ENCODE results near the gene SYNJ2. TPM values are rescaled to one million over a fixed set of nuclear protein-coding genes. Genes with fewer than 3 reads are reported as not detected.

Gene SYNJ2
- total RNA-seq, 2 donors from 2014 or later, result 28.0 to 32.0 TPM

- Mint-ChIP-seq H3K36me3 (ENCODE audit: low read depth) (peaks cover 95% of the 10 kb centered on the region), H3K27ac (peak overlapping the region; percentile 15), H3K27me3 (no peaks in the 10 kb centered on the region), H3K9me3 (no peaks in the 10 kb centered on the region), H3K4me1 (peaks cover 23% of the 10 kb centered on the region), H3K4me3 (no peak overlapping the region)
- ATAC-seq (replicated peaks), result no peak
Observed at GRCh38 chr6:158071121-158072082, 89.7 kb downstream of the SYNJ2 start.

- H3K27ac Mint-ChIP-seq, result peak overlapping the region; percentile 15
- H3K4me1 Mint-ChIP-seq, result peaks cover 23% of the 10 kb centered on the region
- H3K9me3 Mint-ChIP-seq, result no peaks in the 10 kb centered on the region
- H3K36me3 Mint-ChIP-seq (ENCODE audit: low read depth), result peaks cover 95% of the 10 kb centered on the region
- no peak overlapping the region for H3K4me3 Mint-ChIP-seq
- H3K27me3 Mint-ChIP-seq, result no peaks in the 10 kb centered on the region
- peak; percentile 68 for ATAC-seq (replicated peaks)
Observed at GRCh38 chr6:158072083-158072721, 90.5 kb downstream of the SYNJ2 start.

DNA sequence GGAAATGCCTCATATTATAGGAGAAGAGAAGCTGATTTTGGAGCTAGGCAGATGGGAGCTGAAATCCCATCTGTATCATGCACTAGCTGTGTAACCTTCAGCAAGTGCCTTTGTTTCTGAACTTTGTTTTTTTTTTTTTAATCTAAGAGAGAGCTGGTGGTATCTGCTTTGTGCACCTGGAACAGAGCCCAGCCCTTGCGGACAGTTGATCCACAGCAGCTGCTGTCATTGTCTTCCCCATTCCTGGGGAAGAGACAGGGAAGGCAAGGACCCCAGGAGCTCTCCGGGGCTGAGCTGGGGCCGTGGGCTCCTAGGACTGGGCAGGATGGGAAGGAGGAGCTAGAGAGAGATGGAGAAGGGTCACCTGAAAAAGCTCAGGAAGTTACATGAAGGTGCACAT, 92.1 kb downstream of the SYNJ2 start:
- H3K36me3 Mint-ChIP-seq (ENCODE audit: low read depth), result peaks cover 95% of the 10 kb centered on the region
- no peak overlapping the region for H3K27ac Mint-ChIP-seq
- ATAC-seq (replicated peaks), result no peak
- H3K4me1 Mint-ChIP-seq, result peaks cover 16% of the 10 kb centered on the region
- no peak overlapping the region for H3K4me3 Mint-ChIP-seq
- no peaks in the 10 kb centered on the region for H3K27me3 Mint-ChIP-seq
- H3K9me3 Mint-ChIP-seq, result no peaks in the 10 kb centered on the region

DNA sequence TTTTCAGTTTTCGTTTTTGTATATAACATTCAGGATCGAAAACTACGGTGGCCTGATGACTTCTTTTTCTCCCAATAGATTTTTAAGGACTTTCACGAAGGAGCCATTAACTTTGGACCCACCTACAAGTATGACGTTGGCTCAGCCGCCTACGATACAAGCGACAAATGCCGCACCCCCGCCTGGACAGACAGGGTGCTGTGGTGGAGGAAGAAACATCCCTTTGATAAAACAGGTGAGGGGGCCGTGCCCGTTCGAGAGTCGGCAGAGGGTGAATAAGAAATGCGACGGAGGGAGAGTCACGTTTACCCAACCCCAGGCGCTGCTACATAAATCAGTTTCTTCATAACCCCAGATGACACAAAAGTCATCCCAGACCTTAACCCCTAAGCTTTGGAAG, 94.9 kb downstream of the SYNJ2 start:
- H3K27me3 Mint-ChIP-seq, result no peaks in the 10 kb centered on the region
- H3K9me3 Mint-ChIP-seq, result no peaks in the 10 kb centered on the region
- no peak overlapping the region for H3K27ac Mint-ChIP-seq
- H3K4me3 Mint-ChIP-seq, result no peak overlapping the region
- peaks cover 95% of the 10 kb centered on the region for H3K36me3 Mint-ChIP-seq (ENCODE audit: low read depth)
- ATAC-seq (replicated peaks), result no peak
- peaks cover 5% of the 10 kb centered on the region for H3K4me1 Mint-ChIP-seq

DNA sequence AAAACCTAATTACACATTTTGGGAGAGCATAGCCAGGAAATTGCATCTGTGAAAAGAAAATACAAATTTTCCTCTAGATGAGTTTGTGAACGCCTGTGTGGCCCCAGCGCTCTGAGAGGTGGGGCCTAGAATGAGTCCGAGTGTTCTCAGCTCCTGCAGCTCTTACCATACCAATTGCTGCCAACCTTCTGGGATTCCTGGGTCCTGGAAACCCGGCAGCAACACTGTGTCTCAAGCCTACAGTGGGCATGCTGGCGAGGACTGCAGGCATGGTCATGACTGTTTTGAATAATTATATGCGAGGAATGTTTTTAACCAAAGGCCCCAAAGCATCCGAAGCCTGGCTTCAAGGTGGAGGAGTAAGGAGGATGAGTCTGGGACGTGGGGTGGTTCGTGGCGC, 96.0 kb downstream of the SYNJ2 start:
- ATAC-seq (replicated peaks), result no peak
- Mint-ChIP-seq H3K36me3 (ENCODE audit: low read depth) (peaks cover 95% of the 10 kb centered on the region), H3K9me3 (no peaks in the 10 kb centered on the region), H3K4me3 (no peak overlapping the region), H3K27me3 (no peaks in the 10 kb centered on the region), H3K27ac (no peak overlapping the region), H3K4me1 (no peaks in the 10 kb centered on the region)

GRCh38 chr6:158078320-158078719, 96.7 kb downstream of the SYNJ2 start:
- ATAC-seq (replicated peaks), result no peak
- H3K4me1 Mint-ChIP-seq, result no peaks in the 10 kb centered on the region
- H3K36me3 Mint-ChIP-seq (ENCODE audit: low read depth), result peaks cover 100% of the 10 kb centered on the region
- H3K9me3 Mint-ChIP-seq, result no peaks in the 10 kb centered on the region
- no peak overlapping the region for H3K4me3 Mint-ChIP-seq
- no peaks in the 10 kb centered on the region for H3K27me3 Mint-ChIP-seq
- H3K27ac Mint-ChIP-seq, result no peak overlapping the region

- no peaks in the 10 kb centered on the region for H3K4me1 Mint-ChIP-seq
- peaks cover 100% of the 10 kb centered on the region for H3K36me3 Mint-ChIP-seq (ENCODE audit: low read depth)
- H3K4me3 Mint-ChIP-seq, result no peak overlapping the region
- no peaks in the 10 kb centered on the region for H3K9me3 Mint-ChIP-seq
- no peak for ATAC-seq (replicated peaks)
- no peak overlapping the region for H3K27ac Mint-ChIP-seq
- H3K27me3 Mint-ChIP-seq, result no peaks in the 10 kb centered on the region
Observed at GRCh38 chr6:158080849-158081656, 99.4 kb downstream of the SYNJ2 start.

DNA sequence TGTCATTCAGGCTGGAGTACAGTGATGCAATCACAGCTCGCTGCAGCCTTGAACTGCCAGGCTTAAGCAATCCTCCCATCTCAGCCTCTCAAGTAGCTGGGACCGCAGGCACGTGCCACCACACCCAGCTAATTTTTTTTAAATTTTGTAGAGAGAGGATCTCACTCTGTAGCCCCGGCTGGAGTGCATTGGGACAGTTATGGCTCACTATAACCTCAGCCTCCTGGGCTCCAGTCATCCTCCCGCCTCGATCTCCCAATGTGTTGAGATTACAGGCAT, 99.9 kb downstream of the SYNJ2 start:
- ATAC-seq (replicated peaks), result no peak
- no peak overlapping the region for H3K4me3 Mint-ChIP-seq
- no peaks in the 10 kb centered on the region for H3K9me3 Mint-ChIP-seq
- no peaks in the 10 kb centered on the region for H3K27me3 Mint-ChIP-seq
- H3K36me3 Mint-ChIP-seq (ENCODE audit: low read depth), result peaks cover 100% of the 10 kb centered on the region
- no peak overlapping the region for H3K27ac Mint-ChIP-seq
- no peaks in the 10 kb centered on the region for H3K4me1 Mint-ChIP-seq

GRCh38 chr6:158083455-158084325, 102.0 kb downstream of the SYNJ2 start:
- Mint-ChIP-seq H3K36me3 (ENCODE audit: low read depth) (peaks cover 100% of the 10 kb centered on the region), H3K27ac (no peak overlapping the region), H3K27me3 (no peaks in the 10 kb centered on the region), H3K4me3 (no peak overlapping the region), H3K4me1 (peaks cover under 1% of the 10 kb centered on the region), H3K9me3 (no peaks in the 10 kb centered on the region)
- no peak for ATAC-seq (replicated peaks)

DNA sequence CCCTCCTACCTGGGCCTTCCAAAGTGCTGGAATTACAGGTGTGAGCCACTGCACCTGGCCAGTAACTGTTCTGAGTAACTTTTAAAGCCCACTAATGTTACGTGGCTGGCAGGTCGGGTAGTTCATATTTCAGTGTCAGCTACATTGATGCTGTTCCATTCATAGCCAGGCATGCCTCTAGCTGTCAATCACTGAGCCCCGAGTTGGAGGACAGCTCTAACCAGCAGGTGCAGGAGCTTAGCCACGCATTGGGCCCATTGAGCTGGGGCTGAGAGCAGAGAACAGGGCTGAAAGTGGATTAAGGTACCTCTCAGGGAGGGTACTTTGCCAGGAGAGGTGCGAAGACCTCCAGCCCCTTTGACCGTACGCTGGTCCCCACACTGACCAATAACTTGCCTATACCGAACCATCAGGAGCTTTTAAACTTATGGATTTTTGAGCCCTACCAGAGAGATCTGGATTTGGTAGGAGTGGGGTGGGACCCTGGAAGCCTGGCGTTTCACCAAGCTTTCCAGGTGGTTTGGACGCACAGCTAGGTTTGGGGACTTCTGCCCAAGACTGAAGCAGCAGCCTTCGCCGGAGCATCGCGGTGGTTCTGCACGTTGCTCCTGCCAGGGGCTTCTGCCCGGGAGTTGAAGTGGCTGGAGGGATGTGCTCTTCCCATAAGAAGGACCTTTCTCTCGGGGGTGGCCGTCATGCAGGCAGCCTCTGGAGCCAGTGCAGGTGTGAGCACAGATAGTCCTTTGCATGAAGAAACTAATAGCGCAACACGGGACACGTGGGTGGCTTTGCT, 103.8 kb downstream of the SYNJ2 start:
- Mint-ChIP-seq H3K4me3 (no peak overlapping the region), H3K27me3 (no peaks in the 10 kb centered on the region), H3K4me1 (peaks cover 5% of the 10 kb centered on the region), H3K9me3 (no peaks in the 10 kb centered on the region), H3K27ac (no peak overlapping the region), H3K36me3 (ENCODE audit: low read depth) (peaks cover 100% of the 10 kb centered on the region)
- no peak for ATAC-seq (replicated peaks)

- peak; percentile 31 for ATAC-seq (replicated peaks)
- Mint-ChIP-seq H3K4me1 (peaks cover 5% of the 10 kb centered on the region), H3K27ac (no peak overlapping the region), H3K4me3 (no peak overlapping the region), H3K9me3 (no peaks in the 10 kb centered on the region), H3K27me3 (no peaks in the 10 kb centered on the region), H3K36me3 (ENCODE audit: low read depth) (peaks cover 100% of the 10 kb centered on the region)
Observed at GRCh38 chr6:158086054-158086503, 104.4 kb downstream of the SYNJ2 start.

GRCh38 chr6:158086504-158087223, 105.0 kb downstream of the SYNJ2 start:
- H3K9me3 Mint-ChIP-seq, result no peaks in the 10 kb centered on the region
- H3K4me3 Mint-ChIP-seq, result no peak overlapping the region
- H3K4me1 Mint-ChIP-seq, result peaks cover 5% of the 10 kb centered on the region
- no peaks in the 10 kb centered on the region for H3K27me3 Mint-ChIP-seq
- H3K27ac Mint-ChIP-seq, result no peak overlapping the region
- peaks cover 100% of the 10 kb centered on the region for H3K36me3 Mint-ChIP-seq (ENCODE audit: low read depth)
- no peak for ATAC-seq (replicated peaks)

Measured in activated T-helper 17 cell treated with anti-CD3 and anti-CD28 coated beads, Interleukin-2, amount 50 U/mL, for 72 hours (primary cell).